Gastrocnemius medialis (tissue), 4 donors: ENCODE data around the gene STK39.

Experiments used
- CTCF ChIP-seq, 5 experiments: fragments of 450-650 bp in 3 of 5; fragments of 200-600 bp in 2 of 5; sonication (generic) in 2 of 5; IDR thresholded peaks in 4 of 5; conservative IDR thresholded peaks in 1 of 5; 1 replicate in 4 of 5; 2 replicates in 1 of 5; pipeline ENCODE4 v1.5.1; 2016 to 2019; ENCODE audit warnings: antibody characterized with exemption in 5 of 5, mild to moderate bottlenecking in 3 of 5, moderate library complexity in 3 of 5
- POLR2A ChIP-seq, 2 donors: fragments of 450-650 bp; IDR thresholded peaks; one replicate each; pipeline ENCODE4 v1.6.1; 2017; ENCODE audit warnings: antibody characterized with exemption in 2 of 2, mild to moderate bottlenecking in 2 of 2, moderate library complexity in 2 of 2

DNA sequence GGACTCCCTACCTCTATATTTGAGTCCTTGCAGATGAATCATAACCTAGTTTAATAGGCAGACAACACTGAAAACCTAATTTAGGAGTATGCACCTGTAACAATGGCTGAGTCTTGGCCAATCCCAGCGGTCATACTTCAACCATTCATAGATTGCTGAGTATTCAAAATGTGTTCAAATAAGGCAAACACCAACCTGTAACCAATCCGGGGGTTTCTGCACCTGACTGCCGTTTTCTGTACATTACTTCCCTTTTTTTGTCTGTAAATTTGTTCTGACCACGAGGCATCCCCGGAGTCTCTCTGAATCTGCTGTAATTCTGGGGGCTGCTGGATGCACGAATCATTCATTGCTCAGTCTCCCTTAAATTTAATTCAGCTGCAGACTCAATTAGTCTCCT, 338.6 kb downstream of the STK39 start:
- TF ChIP-seq CTCF (IDR thresholded peaks at IDR 0.05 in 4 of 5, conservative IDR thresholded peaks at IDR 0.05 in 1 of 5) (no peak), POLR2A (IDR thresholded peaks at IDR 0.05) (no peak)
